HUDEP-2 (cell line): Measurements from ENCODE around the gene SORCS2.

Experiments used
- DNase-seq, 76 experiments: peaks; one replicate each; lab custom pipeline; 2025; ENCODE audit not compliant: unreplicated experiment in 76 of 76; lab: John Stamatoyannopoulos, UW

The SORCS2 gene

DNA sequence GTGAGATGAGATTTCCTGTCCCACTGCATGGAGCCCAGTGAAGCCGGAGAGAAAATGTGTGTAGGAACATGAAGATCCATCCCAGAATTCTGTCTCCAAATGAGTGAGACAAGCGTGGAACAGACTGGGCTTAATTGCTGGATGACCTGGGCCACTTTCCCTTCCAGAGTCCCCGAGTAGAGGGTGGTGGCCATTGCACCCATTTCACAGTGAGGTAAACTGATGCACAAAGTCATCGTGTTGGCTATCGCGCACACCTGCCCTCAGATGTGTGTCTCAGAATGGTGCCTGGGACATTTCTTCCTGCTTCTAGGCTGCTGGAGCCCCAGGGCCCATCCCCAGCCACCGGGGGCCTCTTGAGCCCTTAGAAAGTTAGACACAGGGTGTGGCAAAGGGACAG is 285.4 kb downstream of the SORCS2 start:
- no peak for DNase-seq

DNA sequence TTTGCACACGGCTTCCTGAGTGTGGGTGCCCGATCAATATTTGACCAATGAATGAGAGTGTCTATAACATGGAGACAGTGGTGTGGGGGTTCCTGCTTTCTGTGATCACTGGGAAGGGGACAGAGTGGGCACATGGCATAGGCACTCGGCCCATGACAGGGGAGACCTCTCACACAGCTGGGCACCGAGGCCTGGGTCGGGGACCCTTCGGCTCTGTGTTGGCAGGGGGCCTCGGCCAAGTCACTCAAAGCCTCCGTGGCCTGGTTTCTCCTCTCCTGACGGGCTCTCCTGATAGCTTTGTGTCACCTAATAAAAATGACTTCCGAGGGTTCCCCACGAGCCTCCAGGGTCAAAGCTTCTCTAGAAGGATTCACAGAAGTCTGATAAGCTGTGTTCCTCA is 286.3 kb downstream of the SORCS2 start:
- DNase-seq = no peak

DNA sequence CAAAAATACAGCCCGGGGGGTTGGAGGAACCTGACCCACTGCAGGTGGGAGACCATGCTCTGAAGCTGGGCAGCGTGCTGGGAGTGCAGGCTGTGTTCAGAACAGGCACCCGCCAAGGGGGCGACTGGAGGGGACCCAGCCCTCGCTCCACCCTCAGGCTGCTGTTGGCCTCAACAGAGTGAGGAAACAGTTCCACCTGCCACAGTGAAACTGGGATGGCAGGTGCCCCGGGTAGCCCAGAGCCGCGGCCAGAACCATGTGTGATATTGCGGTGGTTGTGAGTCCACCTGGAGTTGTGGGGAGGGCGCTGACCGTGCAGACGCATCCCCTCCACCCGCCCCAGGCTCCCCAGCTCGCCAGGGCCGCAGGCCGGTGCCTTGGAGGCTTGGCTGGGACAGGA is 288.1 kb downstream of the SORCS2 start:
- DNase-seq = no peak

DNA sequence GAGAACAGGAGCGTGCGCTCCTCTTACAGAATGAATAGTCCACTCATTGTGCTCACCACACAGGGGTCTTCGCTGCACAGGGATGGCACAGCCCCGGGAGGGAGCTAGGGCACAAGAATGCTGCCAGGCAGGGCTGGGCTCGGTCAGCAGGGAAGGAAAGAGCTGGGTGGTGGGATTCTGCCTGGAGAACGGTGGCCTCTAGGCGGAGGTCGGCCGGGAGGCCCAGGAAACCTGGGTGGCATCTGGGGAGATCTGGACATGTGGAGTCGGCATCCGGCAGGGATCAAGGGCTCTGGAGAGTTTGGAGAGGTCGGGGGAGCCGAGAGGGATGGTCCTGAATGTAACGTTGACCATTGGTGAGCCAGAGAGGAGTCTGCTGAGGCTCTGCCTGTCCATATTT is 288.9 kb downstream of the SORCS2 start:
- no peak for DNase-seq

DNA sequence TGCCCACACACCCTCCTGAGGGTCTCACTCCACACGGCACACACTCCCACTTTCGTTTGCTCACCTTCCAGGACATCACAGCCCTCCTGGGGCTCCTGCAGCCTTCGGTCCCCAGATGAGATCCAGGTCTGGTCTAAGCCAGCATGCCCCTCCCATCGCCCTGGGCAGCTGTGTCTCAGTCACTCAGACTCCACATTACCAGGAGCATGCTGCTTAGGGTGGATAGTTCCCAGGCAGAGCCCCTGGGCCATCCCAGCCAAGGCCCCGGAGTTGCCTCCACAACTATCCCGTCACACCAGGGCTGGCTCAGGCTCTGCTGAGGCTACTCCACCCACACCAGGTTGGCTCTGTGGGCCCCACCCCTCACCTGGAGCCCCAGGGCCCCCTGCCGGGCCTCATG is 292.8 kb downstream of the SORCS2 start:
- no peak for DNase-seq

DNA sequence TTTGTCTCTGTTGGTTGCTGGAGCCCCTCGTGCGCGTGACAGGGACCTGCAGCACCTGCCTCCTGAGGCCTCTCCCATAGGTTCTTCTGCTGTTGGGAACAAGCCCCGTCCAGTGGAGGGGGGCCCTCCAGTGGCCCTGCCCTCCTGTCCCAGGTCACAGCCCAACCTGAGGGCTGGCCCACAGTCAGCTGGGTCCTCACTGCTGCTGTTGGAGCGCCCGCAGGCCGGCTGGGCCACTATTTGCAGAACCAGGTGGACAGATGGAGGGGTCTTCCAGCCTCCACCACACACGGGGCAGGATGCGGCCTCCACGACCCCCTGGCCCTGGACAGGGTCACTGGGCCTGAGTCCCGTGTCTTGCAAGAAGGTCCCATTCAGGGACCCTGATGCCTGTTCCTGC is 293.8 kb downstream of the SORCS2 start:
- DNase-seq = no peak

DNA sequence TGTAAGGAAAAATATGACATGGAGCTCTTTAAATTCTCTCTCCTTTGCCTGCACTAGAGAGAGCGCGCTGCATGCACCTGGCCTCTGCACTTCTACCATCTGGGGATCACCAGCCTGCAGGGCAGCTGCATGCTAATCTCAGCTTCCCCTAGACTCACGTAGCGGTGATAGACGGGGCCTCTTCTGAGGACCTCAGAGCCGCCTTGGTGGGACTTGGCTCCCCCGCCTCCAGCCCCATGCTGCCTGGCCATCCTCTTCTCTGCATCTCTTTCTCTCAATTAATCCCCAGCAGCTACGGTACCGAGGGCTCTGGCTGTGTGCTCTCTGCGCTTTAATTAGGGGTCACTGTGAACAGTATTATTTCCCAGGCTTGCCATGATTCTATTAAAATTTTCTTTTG is 295.2 kb downstream of the SORCS2 start:
- DNase-seq = no peak

DNA sequence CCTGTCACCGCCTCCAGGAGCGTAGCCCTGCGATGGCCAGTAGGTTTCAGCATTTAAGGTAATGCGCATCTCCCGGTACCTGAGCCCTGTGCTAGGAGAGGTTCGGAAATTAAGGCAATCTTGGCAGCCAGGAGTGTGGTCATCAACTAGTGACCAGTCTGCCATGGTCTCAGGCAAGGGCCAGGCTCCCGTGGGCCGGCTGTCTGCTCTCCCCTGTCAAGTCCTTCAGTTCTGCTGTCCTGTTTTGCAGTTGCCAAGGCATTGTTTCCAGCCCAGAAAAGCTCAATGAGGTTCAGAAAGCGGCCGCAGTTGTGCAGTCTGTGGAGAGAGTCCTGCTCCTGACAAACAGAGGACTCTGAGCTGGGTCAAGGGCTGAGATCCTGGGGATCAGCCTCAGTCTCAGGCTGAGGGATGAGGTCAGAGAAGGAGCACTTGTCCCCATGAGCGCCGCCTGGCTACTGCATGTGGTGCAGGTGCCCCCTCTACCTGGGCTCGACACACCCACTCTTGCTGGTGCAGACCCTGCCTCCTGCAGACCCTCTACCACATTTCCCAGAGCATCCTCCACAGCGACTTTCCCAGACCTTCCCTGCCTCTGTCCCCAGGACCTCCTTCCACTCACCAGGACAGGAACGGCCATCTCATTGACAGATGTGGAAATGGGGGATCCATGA is 295.8 kb downstream of the SORCS2 start:
- DNase-seq = no peak

DNA sequence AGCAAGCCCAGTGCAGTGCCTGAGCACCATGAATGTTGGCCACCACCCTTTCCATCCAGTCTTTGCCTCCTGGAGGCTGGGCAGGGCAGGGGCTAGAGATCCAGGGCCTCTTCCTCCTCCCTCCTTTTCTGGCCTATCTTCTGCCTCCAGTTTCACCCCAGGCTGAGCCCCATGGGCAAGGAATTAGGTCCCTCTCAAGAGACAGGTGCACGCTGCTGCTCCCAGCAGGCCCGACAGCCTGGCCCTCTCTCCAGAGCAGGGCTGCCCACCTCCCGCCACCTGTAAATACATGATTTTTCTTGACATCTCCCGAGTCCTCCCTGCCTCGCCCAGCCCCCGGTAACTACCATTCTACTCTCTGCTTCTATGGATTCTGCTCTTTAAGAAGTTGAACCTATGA is 299.6 kb downstream of the SORCS2 start:
- DNase-seq = no peak

DNA sequence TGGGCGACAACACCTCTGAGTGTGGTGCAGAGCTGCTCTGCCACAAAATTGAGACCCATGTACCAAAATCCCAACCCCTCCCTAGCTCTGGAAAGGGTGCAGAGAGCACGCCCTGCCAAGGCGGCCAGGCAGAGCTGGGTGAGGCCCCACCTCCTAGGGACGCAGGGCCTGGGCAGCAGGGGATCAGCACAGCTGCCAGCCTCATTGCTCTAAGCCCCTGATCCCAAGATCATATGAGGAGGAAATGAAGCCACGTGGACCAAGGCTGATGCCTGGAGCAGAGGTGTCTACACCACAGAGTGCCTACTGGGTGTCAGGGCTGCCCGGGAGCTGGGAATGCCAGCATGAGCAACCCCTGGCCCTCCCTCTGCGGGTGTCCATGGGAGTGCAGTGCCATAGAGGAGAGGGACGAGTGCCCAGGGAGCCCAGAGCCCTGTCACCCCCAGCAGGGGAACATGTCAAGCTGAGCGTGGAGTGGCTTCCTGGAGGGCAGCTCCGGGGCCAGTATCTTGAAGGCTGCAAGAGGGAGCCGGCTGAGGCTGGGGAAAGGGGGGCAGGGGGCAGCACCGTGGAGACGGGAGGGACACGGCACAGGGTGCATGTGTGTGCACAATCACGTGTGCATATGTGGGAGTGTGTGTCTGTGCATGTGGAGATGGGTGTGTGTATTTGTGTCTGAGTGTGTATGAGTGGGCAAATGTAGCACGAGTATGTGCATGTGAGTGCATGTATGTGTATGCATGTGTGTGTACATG is 306.3 kb downstream of the SORCS2 start:
- DNase-seq = no peak

DNA sequence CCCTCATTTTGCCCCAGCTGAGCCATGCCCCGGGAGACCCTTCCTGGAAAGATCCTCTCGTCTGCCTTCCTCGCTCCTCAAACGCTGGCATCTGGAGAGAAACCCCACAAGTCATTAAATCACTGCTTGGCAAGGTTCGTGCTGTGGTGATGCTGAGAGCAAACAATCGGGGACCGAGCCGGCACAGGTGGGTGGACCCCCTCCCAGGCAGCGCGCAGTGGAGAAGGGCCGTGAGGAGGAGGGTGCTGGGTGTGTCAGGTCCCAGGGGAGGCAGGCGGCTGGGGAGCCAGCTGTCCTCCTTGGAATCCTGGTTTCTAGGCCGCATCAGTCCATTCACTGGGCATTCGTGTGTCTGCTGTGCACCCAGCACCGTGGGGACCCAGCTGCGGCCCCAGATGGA is 307.3 kb downstream of the SORCS2 start:
- DNase-seq = no peak

DNA sequence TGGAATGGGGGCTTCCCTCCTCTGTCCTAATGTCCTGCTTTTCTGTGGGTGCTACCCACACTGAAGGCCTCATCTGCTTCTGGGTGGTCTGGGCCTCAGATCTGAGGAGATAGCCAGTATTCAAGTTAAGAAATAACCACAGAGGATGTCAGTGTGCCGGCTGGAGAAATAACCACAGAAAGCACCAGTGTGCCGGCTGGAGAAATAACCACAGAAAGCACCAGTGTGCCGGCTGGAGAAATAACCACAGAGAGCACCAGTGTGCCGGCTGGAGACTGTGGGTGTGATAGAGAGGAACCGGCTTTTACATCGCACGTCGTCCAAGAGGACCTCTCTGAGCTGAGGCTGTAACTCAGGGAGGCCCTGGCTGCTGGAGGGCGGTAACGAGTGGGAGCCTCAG is 308.1 kb downstream of the SORCS2 start:
- no peak for DNase-seq

DNA sequence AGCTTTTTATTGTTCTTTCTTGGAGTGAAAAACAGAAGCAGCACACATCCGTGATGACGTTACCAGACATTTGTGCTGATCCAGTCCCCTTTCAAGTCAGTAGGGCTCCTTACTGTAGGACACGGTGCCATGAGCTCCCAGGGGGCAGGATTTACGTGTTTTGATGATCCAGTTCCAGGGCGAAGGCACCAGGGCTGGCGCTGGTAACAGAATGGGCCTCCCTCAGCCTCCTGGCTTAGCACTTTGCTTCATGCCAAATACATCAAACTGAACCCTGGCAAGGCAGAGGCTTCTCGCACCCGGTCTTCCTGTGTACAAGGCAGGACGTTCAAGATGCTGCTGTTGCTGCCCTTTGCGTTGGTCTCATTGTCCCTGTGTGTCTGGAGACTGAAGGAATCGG is 309.0 kb downstream of the SORCS2 start:
- DNase-seq = no peak

DNA sequence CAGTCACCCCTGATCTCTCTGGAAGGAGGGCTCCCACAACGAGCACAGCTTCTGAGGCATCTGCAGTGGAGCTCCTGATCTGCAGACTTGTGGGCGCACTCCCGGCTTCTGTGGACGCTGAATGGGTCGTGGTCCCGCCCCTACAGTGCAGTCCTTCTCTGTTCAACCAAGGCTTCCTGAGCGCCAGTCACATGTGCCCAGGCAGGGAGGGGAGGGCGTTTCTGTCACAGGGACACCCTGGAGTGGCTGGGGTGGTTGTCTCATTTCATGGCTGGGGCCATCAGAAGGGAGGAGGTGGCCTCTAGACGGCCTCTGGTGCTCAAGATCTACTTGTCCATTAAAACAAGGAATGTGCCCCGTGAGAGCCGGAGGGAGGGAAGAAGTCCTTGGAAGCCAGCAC is 309.5 kb downstream of the SORCS2 start:
- DNase-seq = no peak

DNA sequence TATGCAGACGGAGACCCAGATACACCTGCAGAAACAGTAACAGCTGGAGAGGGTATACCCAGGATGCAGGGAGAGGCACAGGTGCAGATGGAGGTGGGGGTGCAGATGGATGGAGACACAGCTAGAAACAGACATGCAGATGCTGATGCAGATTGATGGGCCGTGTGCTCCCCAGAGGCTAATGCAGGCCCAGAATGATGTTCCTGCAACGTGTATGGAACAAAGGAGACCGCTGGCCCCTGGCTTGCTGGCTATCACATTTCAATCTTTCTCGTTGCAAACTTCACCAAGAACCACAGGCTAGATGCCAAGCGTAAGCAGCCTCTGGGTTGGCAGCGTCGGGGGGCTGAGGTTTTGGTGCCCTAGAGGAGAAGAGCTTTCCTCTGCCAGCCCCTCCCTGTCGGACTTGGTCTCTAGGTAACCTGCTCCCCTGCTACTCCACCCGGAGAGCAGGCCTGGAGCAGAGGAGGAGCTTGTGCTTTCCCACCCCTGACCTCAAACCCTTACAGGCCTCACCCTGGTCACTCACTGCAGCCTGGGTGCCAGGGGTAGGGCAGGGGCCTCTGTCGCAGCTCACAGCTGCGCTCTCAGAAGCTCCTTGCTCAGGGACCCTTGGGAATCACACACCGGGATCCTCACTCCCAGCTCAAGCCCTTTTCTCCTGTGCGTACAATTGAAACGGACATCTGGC is 311.4 kb downstream of the SORCS2 start:
- no peak for DNase-seq

DNA sequence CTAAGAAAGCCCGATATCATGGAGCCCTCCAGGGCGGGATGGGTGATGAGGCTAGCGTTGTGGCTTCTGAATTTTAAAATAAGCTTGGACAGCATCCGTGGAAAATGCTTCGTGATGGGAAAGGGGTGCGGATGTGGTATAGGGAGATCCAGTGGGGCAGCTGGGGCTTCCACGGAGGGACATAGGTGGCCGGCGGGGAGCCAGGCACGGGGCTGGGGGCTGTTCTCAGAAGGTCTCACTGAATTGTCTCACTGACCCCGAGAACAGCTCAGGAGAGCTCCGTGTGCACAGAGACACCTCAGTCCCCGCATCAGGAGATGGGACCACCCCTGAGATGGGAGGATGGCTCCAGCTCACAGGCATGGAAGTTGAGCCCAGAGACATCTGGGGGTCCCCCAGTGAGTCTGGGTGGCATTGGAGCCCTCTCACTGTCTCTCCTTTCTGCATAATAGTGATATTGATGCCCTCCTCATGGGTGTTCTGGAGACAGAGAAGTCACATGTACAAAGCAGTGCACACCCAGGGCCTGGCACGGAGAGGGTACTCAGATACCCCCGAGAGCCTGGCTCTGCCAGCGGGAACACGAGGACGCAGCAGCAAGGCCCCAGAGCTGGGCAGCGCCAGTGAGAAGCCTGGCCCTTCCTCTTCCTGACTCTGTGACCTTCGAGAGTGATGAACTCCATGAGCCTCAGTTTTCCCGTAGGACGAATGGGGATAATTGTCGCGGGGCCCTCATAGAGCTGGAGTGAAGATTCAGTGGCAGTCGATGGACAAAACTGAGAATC is 313.0 kb downstream of the SORCS2 start:
- DNase-seq = no peak

DNA sequence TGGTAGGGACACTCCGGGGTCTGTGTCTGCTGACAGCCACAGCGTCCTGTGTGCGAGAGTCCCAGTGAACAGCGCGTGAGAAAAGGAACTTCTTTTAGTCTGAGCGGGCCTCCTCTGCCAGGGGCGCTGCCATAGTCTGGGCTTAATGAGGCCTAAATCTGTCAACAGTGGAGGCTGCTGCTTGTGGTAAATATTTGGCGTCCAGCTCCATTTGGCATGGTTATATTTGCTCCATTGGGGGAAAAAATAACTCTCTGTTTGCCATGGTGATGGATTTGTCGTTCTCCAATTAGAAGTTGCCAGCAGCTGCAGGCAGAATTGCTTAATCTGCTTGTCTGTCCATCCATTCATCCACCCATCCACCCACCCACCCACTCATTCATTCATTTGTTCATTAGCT is 313.8 kb downstream of the SORCS2 start:
- no peak for DNase-seq

DNA sequence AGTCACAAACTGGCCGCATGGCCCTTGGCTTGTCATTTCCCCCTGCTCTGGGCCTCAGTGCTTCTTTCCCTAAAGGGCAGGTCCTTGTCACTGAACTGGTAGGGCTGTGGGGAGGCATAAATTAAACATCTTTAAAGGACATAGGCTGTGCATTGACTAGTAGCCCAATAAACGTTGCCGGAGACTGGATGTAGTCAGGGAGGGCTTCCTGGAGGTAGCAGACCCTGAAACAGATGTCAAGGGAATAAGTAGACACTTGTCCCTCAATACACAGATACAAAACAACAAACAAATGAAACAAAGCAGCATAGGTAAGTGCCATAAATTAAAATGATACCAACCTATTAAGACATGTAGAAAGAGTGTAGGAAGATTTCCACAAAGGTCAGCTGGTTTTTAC is 314.2 kb downstream of the SORCS2 start:
- no peak for DNase-seq

DNA sequence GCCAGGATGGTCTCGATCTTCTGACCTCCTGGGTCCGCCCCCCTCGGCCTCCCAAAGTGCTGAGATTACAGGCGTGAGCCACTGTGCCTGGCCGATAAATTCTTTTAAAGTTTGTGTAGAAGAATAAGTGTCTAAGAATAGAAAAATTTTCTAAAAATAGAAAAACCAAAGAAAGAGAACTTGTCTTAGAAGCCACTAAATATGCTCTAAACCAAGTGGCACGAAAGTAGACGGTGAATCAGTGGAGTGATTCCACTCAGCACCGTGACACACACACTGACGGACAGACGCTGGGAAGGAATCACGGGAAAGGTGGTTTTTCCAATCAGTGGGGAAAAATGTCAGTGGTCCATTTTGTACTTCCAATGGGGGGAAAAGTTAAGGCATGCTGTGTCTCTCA is 315.0 kb downstream of the SORCS2 start:
- no peak for DNase-seq

DNA sequence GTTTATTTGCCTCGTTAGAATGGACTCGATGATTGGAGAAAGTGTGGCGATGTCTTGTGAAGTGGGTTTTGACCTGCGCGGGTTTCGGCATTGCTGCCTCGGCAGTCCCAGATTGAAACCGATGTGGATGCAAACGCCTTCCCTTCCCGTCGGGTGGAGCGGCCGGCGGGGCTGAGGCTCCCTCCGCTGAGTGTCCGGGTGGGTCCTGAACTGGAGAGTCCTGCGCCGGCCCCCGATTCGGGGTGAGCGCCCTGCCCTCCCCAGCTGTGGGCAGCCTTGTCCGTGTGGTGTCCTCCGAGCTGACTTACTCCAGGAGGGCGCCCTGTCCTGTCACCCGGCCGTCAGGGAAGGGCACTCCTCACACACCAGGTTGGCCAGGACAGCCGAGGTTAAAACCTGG is 317.7 kb downstream of the SORCS2 start:
- no peak for DNase-seq

DNA sequence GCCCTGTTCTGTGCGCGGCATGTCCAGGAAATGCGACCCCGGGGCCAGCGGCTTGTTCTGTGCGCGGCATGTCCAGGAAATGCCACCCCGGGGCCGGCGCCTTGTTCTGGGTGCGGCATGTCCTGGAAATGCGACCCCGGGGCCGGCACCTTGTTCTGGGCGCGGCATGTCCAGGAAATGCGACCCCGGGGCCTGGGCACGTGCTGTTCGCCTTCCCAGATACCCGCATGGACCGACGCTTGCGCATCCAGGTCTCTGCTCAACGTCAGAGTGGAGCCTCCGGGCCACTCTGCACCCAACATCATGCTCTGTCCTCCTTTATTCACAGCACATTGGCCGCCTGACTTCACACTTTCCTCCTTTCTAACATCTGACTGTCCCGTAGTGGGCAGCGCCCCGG is 318.2 kb downstream of the SORCS2 start:
- no peak for DNase-seq
